NCI-H2029 (cell line): Measurements from ENCODE around the gene SLC44A5.
"Not testable (repeated sequence)": the region's sequence is repeated elsewhere in the genome, so short reads cannot be mapped to it uniquely, and the experiment has no call there.

Source experiments
- DNase-seq: peaks from one replicate; lab custom pipeline; 2025; lab: John Stamatoyannopoulos, UW

The SLC44A5 gene

DNA sequence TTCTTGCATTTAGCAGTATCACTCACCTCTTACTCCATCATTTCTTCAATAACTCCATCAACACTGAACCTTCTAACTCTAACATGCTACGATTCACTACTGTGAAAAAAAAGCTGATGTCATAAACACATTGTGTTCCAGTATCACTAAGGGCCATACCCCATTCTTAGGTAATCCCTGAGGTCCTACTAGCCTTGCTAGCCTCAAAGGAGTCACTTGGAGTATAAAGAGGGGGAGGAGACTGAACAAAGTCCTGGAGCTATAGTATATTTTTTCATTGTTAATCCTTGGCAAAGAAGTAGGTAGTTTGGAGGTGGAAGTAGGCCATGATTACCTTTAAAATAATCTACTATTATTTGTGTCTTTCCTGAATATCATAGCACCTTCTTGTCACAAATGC lies at the start of gene SLC44A5:
Gene SLC44A5 (minus strand): TSS at position 101 of the 400 bp plus-strand sequence. CDS start 69,667 bp downstream, outside the sequence.
- DNase-seq: no peak

DNA sequence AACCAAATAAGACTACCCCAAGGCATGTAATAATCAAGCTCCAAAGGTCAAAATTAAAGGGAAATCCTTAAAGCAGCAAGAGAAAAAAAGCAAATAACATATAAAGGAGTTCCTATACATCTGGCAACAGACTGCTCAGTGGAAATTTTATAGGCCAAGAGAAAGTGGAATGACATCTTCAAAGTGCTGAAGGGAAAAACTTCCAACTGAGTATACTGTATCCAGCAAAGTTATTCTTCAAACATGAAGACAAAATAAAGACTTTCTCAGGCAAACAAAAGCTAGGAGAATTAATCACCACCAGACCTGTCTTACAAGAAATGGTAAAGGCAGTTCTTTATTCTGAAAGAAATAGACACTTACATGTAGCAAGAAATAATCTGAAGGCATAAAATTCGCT lies 45.0 kb upstream of the SLC44A5 start:
- DNase-seq: no peak

DNA sequence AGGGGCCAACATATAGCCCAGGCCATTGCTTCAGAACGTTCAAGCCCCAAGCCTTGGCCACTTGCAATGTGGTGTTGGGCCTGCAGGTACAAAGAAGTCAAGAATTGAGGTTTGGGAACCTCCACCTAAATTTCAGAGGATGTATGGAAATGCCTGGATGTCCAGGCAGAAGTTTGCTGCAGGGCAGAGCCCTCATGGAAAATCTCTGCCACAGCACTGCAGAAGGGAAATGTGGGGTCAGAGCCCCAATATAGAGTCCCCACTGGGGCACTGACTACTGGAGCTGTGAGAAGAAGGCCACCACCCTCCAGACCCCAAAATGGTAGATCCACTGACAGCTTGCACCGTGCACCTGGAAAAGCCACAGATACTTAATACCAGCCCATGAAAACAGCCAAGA lies 36.3 kb upstream of the SLC44A5 start:
- DNase-seq: not testable (repeated sequence)

DNA sequence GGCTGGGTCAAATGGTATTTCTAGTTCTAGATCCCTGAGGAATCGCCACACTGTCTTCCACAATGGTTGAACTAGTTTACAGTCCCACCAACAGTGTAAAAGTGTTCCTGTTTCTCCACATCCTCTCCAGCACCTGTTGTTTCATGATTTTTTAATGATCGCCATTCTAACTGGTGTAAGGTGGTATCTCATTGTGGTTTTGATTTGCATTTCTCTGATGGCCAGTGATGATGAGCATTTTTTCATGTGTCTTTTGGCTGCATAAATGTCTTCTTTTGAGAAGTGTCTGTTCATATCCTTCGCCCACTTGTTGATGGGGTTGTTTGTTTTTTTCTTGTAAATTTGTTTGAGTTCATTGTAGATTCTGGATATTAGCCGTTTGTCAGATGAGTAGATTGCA lies 34.2 kb upstream of the SLC44A5 start:
- not testable (repeated sequence) for DNase-seq

DNA sequence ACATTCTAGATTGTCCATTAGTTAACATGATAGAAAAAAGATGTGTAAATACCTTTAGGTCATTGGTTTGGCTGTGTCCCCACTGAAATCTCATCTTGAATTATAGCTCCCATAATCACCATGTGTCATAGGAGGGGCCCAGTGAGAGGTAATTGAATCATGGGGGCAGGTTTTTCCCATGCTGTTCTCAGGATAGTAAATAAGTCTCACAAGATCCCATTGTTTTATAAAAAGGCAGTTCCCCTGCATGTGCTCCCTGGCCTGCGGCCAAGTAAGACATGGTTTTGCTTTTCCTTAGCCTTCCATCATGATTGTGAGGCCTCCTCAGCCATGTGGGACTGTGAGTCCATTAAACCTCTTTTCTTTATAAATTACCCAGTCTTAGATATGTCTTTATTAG lies 32.5 kb upstream of the SLC44A5 start:
- no peak for DNase-seq

DNA sequence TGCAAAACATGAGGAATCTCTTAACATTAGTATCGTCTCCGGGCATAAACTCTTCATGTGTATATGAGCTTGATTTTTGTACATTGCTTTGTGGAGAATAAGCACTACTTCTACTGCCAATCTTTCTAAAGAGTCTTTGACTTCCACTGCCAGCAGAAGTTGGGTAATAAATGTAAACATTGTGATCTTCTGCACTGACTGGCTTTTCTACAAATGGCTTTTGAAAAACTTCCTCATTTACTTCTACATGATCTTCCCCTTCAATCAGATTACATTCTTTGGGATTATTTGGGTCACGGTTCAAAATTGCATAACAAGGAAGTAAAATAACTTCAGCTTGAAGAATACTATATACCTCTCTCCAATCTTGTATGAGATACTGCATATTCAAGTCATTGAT lies 30.4 kb upstream of the SLC44A5 start:
- no peak for DNase-seq

DNA sequence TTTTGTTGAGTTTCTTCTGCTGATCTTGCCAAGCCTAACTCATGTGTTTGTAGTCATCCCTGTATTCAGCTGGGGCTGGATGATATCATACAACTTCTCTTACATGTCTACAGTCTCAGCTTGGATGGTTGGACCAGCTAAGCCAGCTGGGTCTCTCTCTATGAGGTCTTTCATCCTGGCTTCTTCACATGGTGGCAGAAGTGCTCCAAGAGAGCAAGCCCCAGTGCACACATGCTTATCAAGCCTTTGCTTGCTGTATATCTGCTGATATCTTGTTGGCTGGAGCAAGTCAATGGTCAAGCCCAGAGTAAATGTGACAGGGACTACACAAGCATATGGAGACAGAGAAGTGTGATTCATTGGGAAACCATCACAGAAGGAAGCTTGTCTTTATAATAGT lies 29.2 kb upstream of the SLC44A5 start:
- DNase-seq: no peak

DNA sequence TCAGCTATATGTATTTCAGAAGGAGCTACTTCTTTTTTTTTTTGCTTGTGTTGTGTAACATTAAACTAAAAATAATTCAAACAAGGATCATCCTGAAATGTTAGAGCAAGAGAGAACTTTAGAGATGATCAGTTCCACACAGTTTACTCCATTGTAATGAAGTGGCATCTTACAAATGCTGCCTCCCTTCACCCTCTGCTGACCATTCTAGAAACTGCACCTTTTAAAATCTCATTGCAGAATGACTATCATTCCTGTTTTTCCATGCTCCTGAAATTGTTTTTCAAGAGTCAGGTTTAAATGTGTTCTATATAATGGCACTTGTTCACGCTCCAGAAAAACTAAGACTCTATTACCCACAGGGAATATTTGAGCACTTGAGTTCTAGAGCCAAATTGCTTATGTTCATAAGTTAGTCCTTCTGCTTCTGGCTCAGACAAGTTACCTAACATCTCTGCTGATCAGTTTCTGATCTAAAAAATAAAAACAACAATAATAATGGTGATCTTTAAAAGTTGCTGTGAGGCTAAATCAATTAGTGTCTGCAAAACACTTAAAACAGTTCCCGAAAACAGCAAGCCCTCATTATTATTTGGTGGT lies 21.5 kb upstream of the SLC44A5 start:
- no peak for DNase-seq

DNA sequence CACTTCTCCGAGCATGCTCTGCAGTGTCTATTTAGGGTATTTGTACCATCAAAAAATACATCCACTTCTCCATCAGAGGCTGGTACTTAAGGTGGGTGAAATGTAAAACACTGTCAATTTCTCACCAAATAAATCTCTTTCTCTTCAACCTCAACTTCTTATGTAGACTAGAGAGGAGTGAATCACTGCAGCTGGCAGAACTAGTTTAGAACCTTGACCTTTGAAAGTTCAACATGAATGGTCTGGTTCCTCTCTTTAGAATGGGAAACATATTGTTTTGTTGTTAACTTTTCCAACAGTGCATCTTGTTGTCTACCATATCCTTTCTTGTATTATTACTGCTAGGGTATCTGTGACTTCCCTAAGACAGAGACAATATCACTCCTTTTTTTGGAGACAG lies 20.1 kb upstream of the SLC44A5 start:
- DNase-seq: no peak

DNA sequence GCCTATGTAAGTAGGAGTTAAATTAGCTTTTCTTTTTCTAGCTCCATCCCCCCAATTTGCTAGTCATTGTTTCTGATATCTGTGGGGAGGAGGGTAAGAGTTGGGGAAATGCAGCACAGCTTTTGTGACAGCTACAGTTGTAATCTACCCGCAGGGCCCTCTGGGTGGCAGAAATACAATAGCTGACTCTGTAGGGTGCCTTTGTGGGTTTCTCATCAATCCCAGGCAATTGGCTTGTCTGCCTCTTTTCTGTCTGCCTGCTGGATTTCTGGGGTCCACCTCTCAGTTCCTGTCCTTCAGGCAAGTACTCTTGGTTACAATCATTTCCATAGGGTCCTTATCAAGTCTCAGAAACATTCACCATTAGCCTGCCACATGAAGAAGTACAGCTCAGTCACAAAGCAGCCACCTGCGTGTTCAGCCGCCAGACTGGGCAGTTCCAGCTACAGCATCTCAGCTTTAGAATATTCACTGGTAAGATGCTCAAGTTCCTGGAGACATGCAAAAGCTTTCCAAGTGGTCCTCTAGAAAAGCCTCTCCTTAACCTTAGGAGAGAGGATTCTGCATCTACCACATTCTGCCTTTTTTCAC lies 19.2 kb upstream of the SLC44A5 start:
- DNase-seq: no peak

DNA sequence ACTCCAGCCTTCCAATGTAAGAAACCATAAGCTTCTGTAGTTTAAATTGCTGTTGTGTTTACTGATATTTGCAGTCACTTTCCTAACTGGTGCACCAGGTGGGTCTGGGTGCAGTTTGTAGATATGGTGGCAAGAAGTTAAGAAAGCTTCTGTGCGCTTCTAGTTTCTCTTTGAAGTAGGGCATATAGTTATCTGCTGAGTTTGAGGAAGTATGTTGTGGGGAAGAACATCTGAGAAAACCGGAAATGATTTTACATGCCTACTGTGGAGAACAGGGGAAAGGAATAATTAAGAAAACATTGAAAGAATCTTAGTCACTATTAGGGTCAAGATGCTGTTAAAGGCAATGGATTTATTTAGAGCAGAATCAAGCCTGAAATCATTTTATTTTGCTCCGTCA lies 14.9 kb upstream of the SLC44A5 start:
- DNase-seq: no peak

DNA sequence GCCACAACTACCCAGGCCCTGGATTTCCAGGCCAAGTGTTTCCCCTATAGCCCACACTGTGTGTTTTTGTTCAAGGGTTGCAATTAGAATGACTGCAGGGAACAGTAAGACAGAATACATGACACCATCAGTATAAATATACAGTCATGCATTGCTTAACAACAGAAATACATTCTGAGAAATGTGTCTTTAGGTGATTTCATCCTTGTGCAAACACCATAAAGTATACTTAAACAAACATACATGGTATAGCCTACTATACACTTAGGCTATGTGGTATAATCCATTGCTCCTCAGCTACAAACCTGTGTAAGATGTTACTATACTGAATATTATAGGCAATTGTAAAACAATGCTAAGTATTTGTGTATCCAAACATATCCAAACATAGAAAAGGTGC lies 7.5 kb upstream of the SLC44A5 start:
- DNase-seq: no peak

DNA sequence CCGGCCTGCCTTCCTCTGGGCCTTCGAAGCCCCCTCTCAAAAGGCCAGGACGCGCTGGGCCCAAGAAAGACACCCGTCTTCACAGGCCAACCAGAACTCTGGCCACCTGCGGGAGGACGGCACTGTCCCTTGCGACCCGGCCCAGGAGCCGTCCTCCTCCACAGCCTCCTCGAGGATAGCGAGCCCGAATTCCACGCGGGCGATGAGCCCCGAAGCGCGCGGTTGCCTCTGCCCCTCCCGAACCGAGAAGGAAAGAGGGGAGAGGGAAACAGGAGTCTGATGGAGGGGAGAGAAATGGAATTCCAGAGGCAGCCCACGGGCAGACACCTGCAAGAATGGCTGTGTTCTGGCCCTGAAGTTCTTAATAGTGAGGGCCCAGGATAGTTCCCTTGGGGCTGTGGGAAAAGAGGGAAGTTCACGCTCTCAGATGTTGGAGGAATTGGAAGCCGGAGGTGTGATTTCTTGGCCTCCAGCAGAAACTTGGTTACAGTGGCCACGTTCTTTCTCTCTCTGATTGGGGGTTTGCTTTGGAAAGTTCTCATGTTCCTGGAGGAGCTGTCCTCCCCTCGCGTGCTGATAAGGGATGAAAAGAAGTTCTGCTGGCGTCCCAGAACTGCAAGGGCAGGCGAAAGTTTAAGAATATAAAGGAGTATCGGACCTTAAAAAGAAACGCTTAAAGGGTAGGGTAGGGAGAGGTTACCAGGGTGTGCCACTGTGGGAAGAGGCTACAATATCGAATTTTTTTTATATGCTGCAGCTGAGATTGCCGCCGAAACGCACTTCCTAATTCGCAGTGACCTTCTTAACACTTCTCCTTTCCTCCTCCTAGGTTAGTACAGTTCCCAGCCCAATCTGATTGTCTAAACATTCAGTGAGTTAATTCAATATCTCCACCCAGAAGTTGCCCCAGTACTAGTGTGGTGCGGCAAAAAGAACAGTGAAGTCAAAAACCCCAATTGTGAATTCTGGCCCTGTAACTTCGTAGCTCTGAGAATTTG lies 5.8 kb upstream of the SLC44A5 start:
- no peak for DNase-seq

DNA sequence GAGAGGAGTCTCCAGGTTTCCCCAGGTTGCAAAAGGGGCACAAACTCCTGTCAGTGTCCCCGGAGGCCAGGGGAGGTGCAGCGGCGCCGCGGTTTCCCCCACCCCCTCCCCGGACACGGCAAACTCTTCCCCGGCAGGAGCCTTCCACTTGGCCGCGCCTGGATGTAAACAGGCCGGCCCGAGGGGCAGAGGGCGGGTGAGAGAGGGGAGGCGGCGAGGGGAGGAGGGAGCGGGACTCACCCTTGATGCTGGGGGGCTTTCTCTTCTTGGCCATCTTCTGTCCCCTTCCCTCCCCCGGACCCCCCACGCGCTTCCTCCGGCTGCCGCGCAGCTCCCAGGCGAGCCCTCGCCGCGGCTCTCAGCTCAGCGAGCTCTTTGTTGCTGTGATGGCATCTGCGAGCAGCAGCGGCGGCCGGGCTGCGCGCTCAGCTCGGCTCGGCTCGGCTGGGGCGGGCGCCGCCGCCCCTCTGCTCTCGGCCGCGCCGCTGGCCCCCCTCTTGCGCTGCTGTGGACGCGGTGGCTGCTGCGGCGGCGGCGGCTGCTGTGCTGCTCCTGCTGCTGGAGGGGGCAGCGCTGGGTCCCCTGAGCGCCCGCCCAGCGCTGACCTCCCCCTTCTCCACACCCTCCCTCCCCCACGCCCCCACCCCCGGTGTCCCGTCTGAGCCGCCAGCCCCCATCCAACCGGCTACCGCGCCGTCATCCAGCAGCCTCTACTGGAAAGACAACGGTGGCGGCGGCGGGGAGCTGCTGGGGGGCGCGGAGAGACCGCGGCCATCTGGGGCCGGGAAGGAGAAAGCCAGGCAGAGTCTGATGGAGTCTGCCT lies 4.9 kb upstream of the SLC44A5 start:
- DNase-seq: no peak

DNA sequence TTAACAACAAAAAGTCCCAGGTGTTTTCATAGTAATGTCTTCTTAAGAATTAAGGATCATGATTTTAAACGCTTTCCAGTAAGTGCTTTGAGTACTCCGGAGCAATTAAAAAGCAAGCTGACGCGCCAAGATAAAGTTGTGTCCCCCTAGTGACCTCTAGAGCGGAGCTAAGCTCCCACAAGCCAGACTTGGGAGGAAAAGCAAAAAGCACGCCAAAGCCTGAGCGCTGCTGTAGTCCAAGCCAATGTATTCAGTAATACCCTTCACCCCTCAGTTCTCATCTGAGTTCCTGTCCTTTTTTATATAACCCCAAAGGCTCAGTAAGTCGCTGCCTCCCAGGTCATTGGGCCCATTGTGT lies 3.5 kb upstream of the SLC44A5 start:
- no peak for DNase-seq

DNA sequence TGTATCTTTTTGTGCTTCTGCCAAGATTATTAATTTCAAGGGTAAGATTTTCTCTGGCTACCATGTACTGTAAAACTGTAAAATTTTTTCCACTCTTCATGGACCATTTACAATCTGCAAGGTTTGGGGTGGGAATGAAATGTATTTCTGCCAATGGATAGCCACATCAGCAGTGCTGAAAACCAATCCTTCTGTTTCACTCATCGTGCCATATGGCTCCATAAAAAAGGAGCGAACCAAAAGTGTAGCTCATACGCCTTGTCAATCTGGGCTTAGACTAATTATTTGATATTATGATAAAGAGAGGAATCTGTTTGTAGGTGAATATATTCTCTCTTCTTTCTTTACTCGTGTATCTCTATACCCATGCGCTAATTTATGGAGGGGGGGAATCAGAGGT lies 3.0 kb upstream of the SLC44A5 start:
- no peak for DNase-seq

DNA sequence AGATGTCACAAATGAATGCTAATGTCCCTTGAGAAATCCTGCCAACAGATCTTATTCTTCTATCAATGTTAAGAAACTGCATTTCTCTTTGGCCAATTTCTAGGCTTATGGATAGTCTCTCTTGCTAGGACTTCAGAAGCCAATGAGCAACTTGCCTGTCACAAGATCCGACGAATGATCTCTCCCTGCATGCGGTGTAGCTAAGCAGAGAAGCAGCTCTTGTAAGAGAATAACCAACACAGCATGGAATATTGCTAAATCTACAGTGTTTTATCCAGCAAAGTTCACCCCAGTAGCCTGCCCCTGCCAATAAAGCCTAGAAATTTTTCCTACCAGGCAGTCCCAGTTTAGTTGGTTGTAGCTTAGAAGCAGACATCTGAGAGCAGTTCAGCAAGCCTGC lies 2.1 kb upstream of the SLC44A5 start:
- no peak for DNase-seq

DNA sequence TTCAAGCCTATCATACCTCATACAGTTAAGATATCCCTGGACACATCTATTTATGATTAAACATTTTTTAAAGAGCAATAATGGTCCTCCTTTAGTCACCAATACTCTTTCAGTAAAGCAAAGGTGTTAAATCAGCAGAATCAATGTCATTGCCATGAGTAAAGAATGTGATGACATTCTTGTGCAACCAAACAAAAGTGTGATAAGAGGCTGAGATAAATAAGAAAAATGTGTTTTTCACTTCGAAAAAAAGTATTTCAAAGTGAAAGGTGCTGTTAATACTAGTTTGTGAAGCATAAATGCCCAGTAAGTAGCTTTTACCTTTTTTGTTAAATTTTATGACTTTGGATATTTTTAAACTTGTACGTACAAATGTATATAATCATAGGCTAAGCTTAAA lies 8.4 kb downstream of the SLC44A5 start:
- no peak for DNase-seq

DNA sequence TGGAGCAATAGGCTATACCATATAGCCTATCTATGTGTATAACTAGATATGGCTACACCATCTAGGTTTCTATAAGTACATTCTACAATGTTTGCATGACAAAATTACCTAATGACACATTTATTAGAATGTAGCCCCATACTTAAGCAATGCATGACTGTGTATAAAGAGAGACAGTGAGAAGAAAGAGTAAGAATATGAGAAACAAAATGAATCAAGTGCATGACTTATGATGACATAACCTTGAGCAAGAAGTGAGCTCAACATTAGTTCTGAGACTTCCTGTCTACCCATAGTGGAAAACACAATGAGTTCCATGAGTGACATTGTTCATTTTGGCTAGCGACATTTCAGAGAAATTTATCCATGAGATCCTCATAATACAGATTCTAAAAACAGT lies 10.1 kb downstream of the SLC44A5 start:
- no peak for DNase-seq

DNA sequence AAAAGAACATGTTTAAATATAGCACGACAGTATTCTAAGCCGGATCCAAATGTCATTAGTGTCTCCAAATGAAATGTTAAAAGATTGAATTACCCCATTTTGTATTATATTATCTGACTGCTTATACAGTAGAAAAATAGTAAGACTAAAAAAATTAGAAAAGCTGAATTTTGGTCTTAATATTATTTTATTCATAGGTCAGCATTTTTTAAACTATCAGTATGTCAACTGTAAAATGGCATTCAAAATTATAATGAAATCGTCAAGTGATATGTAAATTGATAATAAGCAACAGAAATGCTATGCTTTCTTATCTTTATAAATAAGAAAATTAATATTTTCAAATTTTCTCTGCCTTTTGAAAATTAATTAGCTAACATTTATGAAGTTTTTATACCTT lies 16.6 kb downstream of the SLC44A5 start:
- no peak for DNase-seq

DNA sequence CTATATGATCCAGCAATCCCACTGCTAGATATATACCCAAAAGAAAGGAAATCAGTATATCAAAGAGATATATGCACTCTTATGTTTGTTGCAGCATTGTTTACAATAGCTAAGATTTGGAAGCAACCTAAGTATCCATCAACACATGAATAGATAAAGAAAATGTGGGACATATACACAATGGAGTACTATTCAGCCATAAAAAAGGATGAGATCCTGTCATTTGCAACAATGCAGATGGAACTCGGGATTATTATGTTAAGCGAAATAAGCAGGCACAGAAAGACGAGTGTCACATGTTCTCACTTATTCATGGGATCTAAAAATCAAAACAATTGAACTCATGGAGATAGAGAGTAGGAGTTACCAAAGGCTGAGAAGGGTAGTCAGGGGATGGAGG lies 17.5 kb downstream of the SLC44A5 start:
- DNase-seq: not testable (repeated sequence)

DNA sequence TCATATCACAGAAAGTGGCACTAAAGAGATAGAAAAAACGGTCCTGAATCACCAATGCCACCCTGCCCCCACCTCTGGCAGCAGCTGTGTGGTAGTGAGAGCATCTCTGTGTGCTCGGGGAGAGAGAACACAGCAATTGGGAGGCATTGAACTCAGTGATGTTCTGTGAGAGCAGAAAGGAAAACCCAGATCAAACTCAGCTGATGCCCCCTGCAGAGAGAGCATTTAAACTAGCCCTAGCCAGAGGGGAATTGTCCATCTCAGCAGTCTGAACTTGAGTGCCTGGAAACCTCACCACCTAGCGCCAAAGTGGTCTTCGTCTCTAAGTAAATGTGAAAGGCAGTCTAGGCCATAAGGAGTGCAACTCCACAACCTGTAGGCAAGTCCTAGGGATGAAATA lies 21.3 kb downstream of the SLC44A5 start:
- DNase-seq: no peak
